HG03432 (cell line): ENCODE measurements around the gene XRCC1.
"Not testable (repeated sequence)": the region's sequence is repeated elsewhere in the genome, so short reads cannot be mapped to it uniquely, and the experiment has no call there.

Experiments used
- ATAC-seq: cut with Tn5 transposase; IDR thresholded peaks from one replicate; pipeline ENCODE4 v1.9.1; 2021; ENCODE audit warnings: mild to moderate bottlenecking, moderate library complexity; ENCODE audit not compliant: unreplicated experiment

Gene XRCC1

DNA sequence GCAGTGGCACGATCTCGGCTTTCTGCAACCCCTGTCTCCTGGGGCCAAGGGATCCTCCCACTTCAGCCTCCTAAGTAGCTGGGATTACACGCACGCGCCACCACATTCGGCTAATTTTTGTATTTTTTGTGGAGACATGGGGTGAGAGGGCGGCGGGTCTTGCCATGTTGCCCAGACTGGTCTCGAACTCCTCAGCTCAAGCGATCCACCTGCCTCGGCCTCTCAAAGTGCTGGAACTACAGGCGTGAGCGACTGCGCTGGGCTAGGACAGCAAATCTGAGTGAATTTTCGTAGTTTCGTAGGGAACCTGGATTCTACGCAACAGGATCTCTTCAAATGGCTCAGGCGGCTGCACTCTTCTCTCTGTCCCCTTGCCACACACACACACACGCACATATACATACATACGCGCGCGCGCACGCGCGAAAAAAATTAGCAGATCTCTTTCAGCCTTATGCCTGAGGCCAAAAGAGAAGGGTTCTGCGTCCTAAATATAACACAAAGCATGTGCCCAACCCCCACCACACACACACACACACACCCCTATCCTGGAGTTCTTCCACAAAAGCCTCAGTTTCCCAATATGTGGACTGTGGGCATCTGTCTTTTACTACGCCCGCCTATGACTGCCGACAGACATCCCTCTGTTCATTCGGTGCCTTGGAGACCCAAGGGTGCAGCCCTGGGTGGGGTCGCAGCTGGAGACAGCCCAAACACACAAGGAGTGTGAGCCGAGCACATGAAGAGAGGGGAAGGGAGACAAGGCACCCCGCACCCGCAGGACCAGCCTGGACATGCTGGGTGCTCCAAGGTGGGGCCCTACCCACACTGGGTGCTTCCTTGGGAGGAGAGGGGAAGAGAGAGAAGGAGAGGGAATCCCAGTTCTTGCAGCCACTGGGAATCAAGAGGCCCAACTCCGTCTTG, 890 bp upstream of the XRCC1 start:
- ATAC-seq, result no peak

- ATAC-seq, result no peak
These were observed 737 bp downstream of the XRCC1 start for GRCh38 chr19:43574424-43575155.

DNA sequence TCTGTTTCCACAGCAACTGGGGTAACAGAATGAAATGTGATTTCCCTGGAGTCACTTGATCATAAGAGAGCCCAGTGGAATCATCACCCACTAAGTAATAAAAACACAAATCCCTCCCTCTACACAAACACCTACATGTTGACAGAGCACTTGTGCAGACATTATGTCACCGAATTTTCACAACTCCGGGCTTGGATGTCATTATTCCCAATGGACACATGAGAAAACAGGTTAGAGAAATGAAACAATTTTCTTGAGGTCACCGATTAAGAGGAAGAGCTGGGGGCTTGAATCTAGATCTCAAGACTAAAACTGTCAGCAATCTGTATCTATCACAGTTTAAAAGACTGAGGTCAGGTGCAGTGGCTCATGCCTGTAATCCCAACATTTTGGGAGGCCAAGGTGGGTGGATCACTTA, 3.1 kb downstream of the XRCC1 start:
- no peak for ATAC-seq

DNA sequence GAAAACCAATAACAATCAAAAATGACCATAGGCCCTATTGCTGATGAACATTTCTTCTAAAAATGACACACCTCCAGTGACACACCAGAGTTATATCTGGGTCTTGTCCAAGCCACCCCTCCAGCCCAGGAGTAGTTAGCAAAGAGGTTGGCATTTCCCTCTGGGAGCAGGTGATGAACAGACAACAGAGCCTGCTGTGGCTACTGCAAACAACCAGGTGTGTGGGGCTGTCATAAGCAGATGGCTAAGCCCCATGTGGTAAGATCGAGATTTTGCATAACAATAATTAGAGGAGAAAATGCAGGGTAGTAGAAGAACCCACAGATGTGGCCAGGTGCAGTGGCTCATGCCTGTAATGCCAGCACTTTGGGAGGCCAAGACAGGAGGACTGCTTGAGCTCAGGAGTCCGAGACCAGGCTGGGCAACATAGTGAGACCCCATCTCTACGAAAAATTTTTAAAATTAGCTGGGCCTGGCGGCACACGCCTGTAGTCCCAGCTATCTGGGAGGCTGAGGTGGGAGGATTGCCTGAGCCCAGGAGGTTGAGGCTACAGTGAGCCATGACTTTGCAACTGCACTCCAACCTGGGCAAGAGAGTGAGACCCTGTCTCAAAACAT, 5.0 kb downstream of the XRCC1 start:
- no peak for ATAC-seq

- ATAC-seq, result no peak
These were observed 5.7 kb downstream of the XRCC1 start for GRCh38 chr19:43569657-43570056.

GRCh38 chr19:43564800-43565199, 10.5 kb downstream of the XRCC1 start:
- no peak for ATAC-seq

GRCh38 chr19:43563816-43564457, 11.4 kb downstream of the XRCC1 start:
- ATAC-seq, result no peak

DNA sequence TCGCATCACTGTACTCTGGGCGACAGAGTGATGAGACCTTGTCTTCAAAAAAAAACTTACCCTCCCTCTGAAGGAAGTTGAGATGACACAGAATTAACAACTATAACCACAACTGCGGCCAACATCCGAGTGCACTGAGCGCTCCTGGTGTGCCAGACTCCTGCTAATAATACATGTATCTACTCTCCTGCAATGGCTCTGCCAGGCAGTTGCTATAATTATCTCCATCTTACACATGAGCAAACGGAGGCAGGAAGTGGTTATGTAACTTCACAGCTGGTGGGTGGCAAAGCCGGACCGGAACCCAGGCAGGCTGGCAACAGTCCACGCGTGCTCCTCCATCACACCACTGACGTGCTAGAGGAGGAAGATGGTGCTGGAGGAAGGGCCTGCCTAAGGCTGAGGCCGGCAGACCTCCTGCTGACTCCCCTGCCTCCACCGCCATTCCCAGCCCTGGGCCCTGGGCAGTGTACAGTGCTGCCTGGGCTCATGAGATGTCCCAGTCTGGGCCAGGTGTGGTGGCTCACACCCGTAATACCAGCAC, 12.6 kb downstream of the XRCC1 start:
- ATAC-seq, result peak; percentile 77

- ATAC-seq, result no peak
These were observed 13.1 kb downstream of the XRCC1 start for GRCh38 chr19:43562226-43562697.

GRCh38 chr19:43561139-43561970, 14.0 kb downstream of the XRCC1 start:
- ATAC-seq, result no peak

DNA sequence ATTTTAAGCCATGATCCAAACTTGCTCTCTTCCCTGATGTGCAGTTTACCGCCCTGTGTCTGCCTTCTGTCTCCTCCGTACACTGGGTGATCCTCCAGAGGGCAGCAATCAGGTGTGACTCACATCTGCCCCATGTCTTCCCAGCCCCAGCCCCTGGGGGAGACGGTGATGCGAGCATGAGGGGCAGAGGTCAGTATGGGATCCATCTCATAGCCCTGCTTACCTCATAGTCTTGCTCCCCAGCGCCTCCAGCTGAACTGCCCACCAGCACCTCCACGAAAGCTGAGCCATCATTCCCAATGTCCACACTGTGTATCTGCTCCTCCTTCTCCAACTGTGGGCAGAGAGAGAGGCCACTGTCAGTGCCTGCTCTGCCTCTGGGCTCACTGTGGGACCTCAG, 14.6 kb downstream of the XRCC1 start:
- no peak for ATAC-seq

GRCh38 chr19:43555185-43555770, 20.0 kb downstream of the XRCC1 start:
- no peak for ATAC-seq

- ATAC-seq, result no peak
These were observed 20.9 kb downstream of the XRCC1 start for GRCh38 chr19:43554317-43554895.

DNA sequence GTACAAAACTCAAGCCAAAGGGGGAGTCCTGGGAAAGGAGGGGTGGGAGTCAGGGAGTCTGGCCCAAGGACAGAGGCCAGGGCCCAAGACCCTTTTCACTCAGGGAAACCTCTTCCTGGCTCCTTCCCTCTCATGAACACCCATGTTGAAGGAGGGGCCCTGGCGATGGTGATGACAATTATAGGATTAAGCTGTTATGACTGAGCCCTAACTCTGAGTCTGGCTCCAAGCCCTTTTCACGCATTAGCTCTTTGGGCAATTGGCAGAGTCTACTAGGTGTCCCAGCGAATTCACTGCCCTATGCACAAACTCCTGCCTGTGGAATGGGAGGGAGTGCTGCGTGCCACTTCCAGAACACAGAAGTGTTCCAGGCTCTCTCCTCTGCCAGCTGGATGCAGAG, 21.7 kb downstream of the XRCC1 start:
- no peak for ATAC-seq

DNA sequence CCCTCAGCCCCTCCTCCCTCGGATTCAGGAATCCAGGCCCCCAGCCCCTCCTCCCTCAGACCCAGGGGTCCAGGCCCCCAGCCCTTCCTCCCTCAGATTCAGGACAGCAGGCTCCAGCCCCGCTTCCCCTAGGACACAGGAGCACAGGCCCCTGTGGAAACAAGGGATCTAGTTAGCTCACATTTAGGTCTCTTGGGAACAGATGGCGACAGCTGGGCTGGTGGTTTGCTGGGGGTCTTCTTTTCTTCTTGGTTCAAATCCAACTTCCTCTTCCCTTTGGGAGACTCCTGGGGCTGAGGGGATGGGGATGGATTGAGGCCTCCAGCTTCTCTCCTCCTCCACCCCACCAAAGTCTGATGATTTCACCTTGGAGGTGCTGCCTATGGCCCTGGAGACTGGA, 22.7 kb downstream of the XRCC1 start:
- ATAC-seq, result no peak

- ATAC-seq, result no peak
These were observed 23.2 kb downstream of the XRCC1 start for GRCh38 chr19:43552198-43552450.

- no peak for ATAC-seq
These were observed 23.7 kb downstream of the XRCC1 start for GRCh38 chr19:43551399-43552197.

- no peak for ATAC-seq
These were observed 26.6 kb downstream of the XRCC1 start for GRCh38 chr19:43548706-43549105.

- ATAC-seq, result not testable (repeated sequence)
These were observed 27.4 kb downstream of the XRCC1 start for GRCh38 chr19:43547926-43548325.
